Prostate gland (tissue), 2 donors: ENCODE data around the gene RPL3. TPM values are rescaled to one million over a fixed set of nuclear protein-coding genes. Genes with fewer than 3 reads are reported as not detected.

Experiments
- DNase-seq: peaks from one replicate; pipeline ENCODE4 v3.0.0-alpha.2; 2019; ENCODE audit warnings: low spot score
- H3K27ac ChIP-seq, 2 donors: fragments of 200-600 bp; sonication (generic); 2 replicates each; pipeline ENCODE4 v1.5.1; 2017 to 2019
- H3K27me3 ChIP-seq: fragments of 200-600 bp; sonication (generic); replicated peaks from 2 replicates; pipeline ENCODE4 v1.5.1; 2019; ENCODE audit not compliant: insufficient read depth
- H3K36me3 ChIP-seq, 2 donors: fragments of 200-600 bp; sonication (generic); 1 replicate in 1 of 2; 2 replicates in 1 of 2; pipeline versions ENCODE4 v1.5.1 to v1.8.1; 2017 to 2019
- H3K4me1 ChIP-seq: fragments of 200-600 bp; sonication (generic); replicated peaks from 2 replicates; pipeline ENCODE4 v1.5.1; 2019
- H3K4me3 ChIP-seq, 2 donors: fragments of 200-600 bp; sonication (generic); 2 replicates each; pipeline ENCODE4 v1.5.1; 2017 to 2019
- H3K9me3 ChIP-seq: fragments of 200-600 bp; sonication (generic); 2 replicates; pipeline ENCODE4 v1.5.1; 2017
- CTCF ChIP-seq, 4 experiments: fragments of 200-600 bp in 2 of 4; fragments of 450-650 bp in 2 of 4; sonication (generic) in 2 of 4; IDR thresholded peaks; 1 replicate in 3 of 4; 2 replicates in 1 of 4; pipeline ENCODE4 v1.5.1; 2016 to 2019; ENCODE audit warnings: antibody characterized with exemption in 4 of 4, mild to moderate bottlenecking in 2 of 4, moderate library complexity in 2 of 4
- POLR2A ChIP-seq: fragments of 450-650 bp; IDR thresholded peaks from one replicate; pipeline ENCODE4 v1.6.1; 2016; ENCODE audit warnings: antibody characterized with exemption, mild to moderate bottlenecking
- POLR2AphosphoS5 ChIP-seq: sonication (generic); formaldehyde crosslinking; IDR thresholded peaks from one replicate; pipeline ENCODE4 v1.6.1; 2017; ENCODE audit warnings: antibody characterized with exemption
- WGBS: methylation state at CpG from one replicate; pipeline ENCODE4 v1.1.5; 2018; 5-methylcytosine and 5-hydroxymethylcytosine counted together
- intact Hi-C: fragments of 100-400 bp; cut with DNase I; formaldehyde crosslinking; loops from one replicate; pipeline ENCODE4 v1.14.2; 2022
- total RNA-seq, 2 donors: library from RNA; depleted of rRNA; stranded (reverse); fragments of >200 nt; gene quantifications; one replicate each; pipeline ENCODE4 v1.1.0, GENCODE V29; 2016

The RPL3 gene
- 1,000 to 10,000 TPM; 2,375 to 2,654 TPM for total RNA-seq

GRCh38 chr22:39319284-39320022, at the start of gene RPL3:
TSS of gene RPL3 (minus strand) at chr22:39319623. CDS start at chr22:39319597, 26 bp downstream.
- WGBS: under 1% methylated on average over 65 of the region's 65 CpGs

GRCh38 chr22:39369186-39369585, 49.8 kb upstream of the RPL3 start:
- 91% methylated on average over 6 of the region's 6 CpGs for WGBS
- TF ChIP-seq CTCF (IDR thresholded peaks at IDR 0.05) (no peak), POLR2A (no peak), POLR2AphosphoS5 (no peak)
- H3K4me3 ChIP-seq: no peak overlapping the region
- no peaks in the 10 kb centered on the region for H3K27me3 ChIP-seq
- no peaks in the 10 kb centered on the region for H3K4me1 ChIP-seq
- DNase-seq: no peak
- no peaks in the 10 kb centered on the region for H3K9me3 ChIP-seq
- H3K27ac ChIP-seq: no peak overlapping the region
- H3K36me3 ChIP-seq: no peaks in the 10 kb centered on the region
- intact Hi-C loops: no loop called here

More at GRCh38 chr22:39319284-39320022, at the start of gene RPL3:
- DNase-seq: peak; percentile 96
- H3K4me3 ChIP-seq: peak within 1 kb of the TSS; percentile 55 to 61
- peaks cover 14 to 16% of the 10 kb centered on the region in 2 donors for H3K36me3 ChIP-seq
- intact Hi-C loops: loop anchor here (5.0 to 10.0 kb wide), 4 partner anchors 167 to 565 kb away; partner anchors contain the start of genes APOBEC3C, CBX6, CBX7 and SUN2
- TF ChIP-seq POLR2AphosphoS5 (peak; percentile 99), CTCF (IDR thresholded peaks at IDR 0.05) (peak in 3 of 4 experiments; percentile 40 to 62 (median 47)), POLR2A (peak; percentile 78)
- peak within 1 kb of the TSS; percentile 95 to 96 for H3K27ac ChIP-seq
- peaks cover 21% of the 10 kb centered on the region for H3K4me1 ChIP-seq
- no peaks in the 10 kb centered on the region for H3K9me3 ChIP-seq
- H3K27me3 ChIP-seq: no peaks in the 10 kb centered on the region

- no peak for DNase-seq
- Histone ChIP-seq H3K27me3 (no peaks in the 10 kb centered on the region), H3K36me3 (no peaks in the 10 kb centered on the region), H3K4me3 (no peak overlapping the region), H3K9me3 (no peaks in the 10 kb centered on the region), H3K4me1 (no peaks in the 10 kb centered on the region), H3K27ac (no peak overlapping the region)
- TF ChIP-seq CTCF (IDR thresholded peaks at IDR 0.05): no peak
- no peak for TF ChIP-seq POLR2AphosphoS5
- TF ChIP-seq POLR2A: no peak
- intact Hi-C loops: no loop called here
- WGBS: 80% methylated on average over 9 of the region's 9 CpGs
Measured at GRCh38 chr22:39368461-39368911, 49.1 kb upstream of the RPL3 start.

- 79% methylated on average over 9 of the region's 9 CpGs for WGBS
- Histone ChIP-seq H3K4me1 (no peaks in the 10 kb centered on the region), H3K9me3 (no peaks in the 10 kb centered on the region), H3K4me3 (no peak overlapping the region), H3K27ac (no peak overlapping the region), H3K27me3 (no peaks in the 10 kb centered on the region), H3K36me3 (no peaks in the 10 kb centered on the region)
- intact Hi-C loops: no loop called here
- TF ChIP-seq CTCF (IDR thresholded peaks at IDR 0.05): no peak
- no peak for TF ChIP-seq POLR2A
- no peak for TF ChIP-seq POLR2AphosphoS5
- DNase-seq: no peak
Measured at GRCh38 chr22:39367035-39367434, 47.6 kb upstream of the RPL3 start.

- H3K27ac ChIP-seq: peak overlapping the region; percentile 31 to 61
- TF ChIP-seq POLR2A (no peak), POLR2AphosphoS5 (no peak), CTCF (IDR thresholded peaks at IDR 0.05) (no peak)
- no peak for DNase-seq
- WGBS: 81% methylated on average over 3 of the region's 3 CpGs
- H3K4me3 ChIP-seq: no peak overlapping the region
- no peaks in the 10 kb centered on the region for H3K27me3 ChIP-seq
- no peaks in the 10 kb centered on the region for H3K9me3 ChIP-seq
- intact Hi-C loops: no loop called here
- H3K4me1 ChIP-seq: no peaks in the 10 kb centered on the region
- H3K36me3 ChIP-seq: no peaks in the 10 kb centered on the region
Measured at GRCh38 chr22:39365492-39365780, 46.0 kb upstream of the RPL3 start.
